Renal pelvis (tissue), 4 donors: ENCODE measurements around the gene UMODL1. TPM values are rescaled to one million over a fixed set of nuclear protein-coding genes. Genes with fewer than 3 reads are reported as not detected.

Experiments
- DNase-seq: peaks from one replicate; pipeline ENCODE4 v3.0.0-alpha.2; 2013
- polyA plus RNA-seq, 3 donors: library from polyadenylated mRNA; unstranded; fragments of 120-200 nt; gene quantifications; one replicate each; pipeline ENCODE4 v1.2.1, GENCODE V29; 2013; ENCODE audit not compliant: insufficient read length in 3 of 3

Gene UMODL1
- polyA plus RNA-seq, 3 donors = 0.06 to 0.21 (median 0.10) TPM

DNA sequence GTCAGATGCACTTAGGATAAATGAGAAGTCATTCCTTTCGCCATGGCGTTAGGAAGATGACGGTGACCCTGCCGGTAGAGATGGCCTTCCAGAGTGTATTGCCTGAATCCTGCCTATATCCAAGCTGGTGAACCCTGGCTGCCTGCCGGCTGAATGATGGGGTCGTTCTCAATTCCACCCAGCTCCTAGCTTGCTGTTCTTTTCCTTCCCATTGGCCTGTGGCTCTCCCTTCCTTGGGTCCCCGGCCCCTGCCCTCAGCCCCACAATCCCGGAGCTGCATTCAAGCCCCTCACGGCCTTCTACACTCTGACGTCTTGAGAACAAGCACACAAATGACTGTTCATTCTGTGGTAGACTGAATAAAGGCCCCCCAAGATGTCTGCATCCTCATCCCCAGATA is 32.7 kb upstream of the UMODL1 start:
- no peak for DNase-seq

DNA sequence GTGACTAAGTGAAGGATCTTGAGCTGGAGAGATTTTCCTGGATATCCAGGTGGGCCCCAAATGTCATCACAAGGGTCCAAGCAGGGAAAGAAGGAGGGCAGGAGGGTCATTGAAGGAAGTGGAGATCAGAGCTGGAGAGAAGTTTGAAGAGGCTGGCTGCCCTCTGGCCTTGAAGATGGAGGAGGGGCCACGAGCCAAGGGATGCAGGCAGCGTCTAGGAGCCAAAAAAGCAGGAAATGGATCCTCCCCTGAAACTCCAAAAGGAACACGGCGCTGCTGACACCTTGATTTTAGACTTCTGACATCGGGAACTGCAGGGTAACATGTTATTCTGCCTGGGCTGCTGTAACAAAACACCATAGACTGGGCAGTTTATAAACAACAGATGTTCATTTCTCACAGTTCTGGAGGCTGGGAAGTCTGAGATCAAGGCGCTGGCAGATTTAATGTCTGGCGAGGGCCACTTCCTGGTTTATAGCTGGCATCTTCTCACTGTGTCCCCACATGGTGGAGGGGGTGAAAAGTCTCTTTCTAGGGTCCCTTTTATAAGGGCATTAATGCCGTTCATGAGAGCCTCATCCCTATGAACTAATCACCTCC is 32.2 kb upstream of the UMODL1 start:
- no peak for DNase-seq

DNA sequence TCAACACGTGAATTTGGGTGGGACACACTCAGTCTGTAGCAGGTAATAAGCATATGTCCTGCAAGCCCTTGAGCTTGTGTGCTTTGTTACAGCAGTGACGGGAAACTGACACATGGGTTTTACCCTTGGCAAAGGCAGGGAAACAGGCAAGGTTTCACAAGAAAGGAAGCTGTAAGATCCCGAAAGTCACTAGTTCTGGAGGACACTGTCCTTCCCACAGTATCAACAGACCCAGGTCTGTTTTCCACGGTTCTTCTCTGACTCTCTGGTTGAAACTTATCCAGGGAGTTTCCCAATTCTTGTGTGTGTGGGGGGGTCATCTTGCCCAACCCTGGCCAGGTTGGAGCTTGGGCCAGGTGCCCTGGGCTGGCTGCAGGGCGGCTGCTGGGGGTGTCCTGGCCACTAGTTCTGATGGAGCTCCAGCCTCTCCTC is 31.6 kb upstream of the UMODL1 start:
- DNase-seq = no peak

DNA sequence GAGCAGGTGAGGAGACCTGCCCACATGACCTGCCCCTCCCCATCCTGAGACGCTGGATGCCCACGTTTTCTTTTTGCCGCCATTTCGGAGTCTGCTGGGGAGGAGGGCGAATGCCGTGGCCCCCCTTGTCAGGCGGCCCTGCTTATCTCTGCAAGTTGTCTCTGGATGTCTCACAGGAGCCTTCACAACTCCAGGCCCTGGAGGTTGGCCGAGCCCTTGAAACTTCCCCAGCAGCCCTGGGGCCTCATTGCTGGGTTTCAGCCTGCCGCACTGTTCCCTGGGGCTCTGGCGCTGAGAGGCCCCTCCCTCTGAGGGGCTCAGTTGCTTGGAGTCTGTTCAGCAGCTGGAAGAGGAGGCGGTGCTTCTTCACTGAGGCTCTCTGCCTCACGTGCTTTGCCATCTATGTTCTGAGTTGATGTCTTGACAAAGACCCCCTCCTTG is 31.2 kb upstream of the UMODL1 start:
- no peak for DNase-seq

DNA sequence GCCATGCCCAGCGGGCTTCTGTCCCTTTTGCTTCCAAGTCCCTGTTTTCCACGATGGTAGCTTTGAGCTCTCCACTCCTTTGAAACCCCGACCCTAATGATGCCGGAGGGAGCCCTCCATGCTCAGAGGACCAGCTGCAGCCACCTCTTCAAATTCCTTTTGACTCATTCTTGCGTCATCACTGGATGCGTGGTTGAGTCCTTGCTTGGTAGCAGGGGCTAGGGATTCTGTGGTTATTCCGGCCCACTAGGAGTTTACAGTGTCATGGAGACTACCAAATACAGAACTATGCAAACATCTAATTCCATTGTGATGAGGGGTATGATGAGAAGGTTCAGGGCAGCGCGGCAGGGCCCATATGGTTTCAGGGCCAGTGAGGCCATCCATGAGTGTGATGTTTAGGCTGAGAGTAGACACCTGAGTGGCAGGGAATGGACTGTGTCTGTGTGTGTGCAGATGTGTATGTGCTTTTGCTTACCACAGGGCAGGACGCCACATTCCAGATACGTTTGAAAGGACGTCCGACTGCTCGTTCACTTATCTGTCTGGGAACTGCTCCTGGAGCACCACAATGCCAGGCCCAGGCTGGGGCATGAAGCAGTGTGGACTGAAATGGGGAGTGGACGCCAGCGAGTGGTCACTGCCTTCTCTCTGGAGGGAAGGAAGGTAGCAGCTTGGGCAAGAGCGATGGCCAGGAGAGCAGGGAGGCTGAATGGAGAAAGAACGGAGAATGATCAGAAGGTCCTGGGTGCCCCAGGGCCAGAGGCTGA is 30.5 kb upstream of the UMODL1 start:
- no peak for DNase-seq

DNA sequence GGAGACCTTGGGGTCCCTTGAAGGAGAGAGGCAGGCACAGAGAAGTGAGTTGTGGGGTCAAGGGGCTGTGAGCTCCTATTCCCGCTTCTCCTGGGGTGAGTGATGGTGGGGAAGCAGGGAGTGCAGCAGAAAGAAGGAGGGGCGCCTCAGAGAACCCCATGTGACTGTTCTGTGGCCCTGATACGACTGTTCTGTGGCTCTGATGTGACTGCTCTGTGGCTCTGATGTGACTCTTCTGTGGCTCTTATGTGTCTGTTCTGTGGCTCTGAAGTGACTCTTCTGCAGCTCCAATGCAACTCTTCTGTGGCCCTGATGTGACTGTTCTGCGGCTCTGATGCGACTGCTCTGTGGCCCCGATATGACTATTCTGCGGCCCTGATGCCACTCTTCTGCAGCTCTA is 29.9 kb upstream of the UMODL1 start:
- DNase-seq = no peak

DNA sequence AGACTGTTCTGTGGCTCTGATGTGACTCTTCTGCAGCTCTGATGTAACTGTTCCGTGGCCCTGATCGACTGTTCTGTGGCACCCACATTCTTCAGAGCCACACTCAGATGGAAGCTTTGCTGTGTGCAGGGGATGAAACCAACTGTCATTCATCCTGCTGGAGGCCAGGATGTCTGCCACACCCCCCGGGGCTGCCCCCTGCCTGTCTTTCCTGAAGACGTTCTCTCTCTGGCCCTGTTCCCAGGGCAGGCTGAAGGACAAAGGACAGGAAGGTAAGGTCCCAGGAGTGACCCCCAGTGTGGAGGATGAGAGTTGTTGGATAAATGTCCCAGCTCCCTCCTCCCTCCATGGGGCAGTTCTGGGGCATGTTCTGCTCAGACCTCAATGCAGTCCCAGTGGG is 29.4 kb upstream of the UMODL1 start:
- no peak for DNase-seq

DNA sequence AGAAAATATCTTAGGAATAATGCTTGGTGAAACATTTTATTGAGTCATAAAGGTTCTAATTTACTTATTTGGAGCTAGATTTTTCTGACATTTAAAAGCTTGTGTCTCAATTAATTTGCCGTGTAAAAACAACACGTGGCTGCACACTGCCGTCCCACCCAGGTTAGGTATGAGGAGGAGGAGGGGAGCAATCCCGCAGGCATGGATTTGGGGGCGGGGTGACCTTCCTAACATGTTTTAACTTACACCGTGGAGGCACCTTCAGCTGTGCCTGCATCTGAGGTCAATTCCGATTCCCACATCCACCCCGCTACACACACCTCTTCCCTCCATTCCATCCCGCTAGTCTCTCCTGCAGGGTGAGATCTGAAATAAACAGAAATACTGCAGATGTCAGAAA is 28.5 kb upstream of the UMODL1 start:
- no peak for DNase-seq

DNA sequence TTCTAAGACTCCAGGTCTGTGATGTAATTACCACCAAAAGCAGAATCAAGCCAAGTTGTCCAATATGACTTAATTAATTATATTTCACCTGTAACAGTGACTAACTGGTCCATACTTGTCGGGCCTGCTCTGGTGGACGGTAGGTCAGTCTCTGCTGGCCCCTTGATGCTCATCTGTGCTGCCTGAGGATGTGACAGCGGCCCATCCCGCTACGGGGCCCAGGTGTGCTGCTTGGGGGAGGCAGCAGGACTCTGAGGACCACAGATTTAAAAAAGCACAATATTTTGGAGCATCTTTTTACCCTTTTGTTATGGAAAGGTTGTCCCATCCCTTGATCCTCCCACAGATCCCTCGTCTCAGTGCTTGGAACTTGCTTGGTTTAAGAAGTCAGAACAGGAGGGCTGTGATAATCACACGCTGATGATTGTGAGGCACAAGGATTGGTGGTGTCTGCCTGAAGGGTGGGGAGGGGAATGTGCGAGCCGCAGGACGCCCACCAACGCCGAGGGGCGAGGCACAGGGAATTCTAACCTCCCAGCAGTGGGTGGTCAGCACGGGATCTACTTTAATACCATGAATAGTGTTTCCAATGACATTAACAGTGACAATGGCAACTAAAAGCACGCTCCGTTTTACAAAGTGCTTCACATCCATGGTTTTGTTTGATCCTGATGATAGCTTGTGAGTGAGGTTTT is 27.8 kb upstream of the UMODL1 start:
- DNase-seq = no peak

DNA sequence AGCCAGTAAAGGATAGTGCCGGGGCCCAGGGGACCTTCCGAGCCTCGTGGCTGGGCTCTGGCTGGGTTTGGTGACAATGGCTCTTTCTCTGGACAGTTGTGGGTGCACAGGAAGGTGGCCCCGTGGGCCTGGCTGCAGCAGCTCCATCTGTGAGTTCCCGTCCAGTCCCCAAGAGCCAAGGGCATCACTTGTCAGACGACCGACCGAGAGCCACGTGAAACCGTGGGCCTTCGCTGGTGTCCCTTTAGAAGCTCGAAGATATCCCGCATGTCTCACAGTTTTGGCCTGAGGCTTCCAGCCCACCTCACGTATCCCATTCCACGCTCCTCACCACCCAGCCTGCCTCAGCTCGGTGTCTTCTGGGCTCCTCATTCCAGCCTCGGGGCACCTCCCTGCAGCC is 27.2 kb upstream of the UMODL1 start:
- DNase-seq = no peak

DNA sequence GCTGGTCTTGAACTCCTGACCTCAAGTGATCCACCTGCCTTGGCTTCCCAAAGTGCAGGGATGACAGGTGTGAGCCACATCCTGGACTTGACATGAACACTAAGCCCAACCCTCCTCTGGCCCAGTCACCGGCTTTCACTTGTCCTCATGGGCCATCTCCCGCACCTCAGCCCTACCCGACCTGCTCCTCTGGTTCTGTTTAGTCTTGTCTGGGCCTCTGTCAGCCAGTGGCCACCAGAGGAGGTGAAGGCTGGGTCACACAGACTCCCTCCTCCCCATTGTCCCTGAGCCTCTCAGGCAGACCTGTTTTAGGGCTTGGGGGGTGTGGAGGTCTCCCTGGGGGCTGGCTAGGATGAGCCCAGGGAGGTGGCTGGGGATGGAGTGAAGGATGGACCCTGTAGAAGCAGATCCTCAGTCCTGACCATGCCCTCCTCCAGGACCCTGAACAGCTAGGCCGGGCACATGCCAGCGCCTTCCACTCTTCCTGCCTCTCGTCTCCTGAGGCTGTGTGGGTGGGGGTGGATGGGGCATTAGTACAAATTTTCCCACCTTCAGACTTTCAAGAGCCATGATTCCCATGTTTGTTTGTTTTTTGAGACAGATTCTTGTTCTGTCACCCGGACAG is 26.1 kb upstream of the UMODL1 start:
- DNase-seq = no peak

DNA sequence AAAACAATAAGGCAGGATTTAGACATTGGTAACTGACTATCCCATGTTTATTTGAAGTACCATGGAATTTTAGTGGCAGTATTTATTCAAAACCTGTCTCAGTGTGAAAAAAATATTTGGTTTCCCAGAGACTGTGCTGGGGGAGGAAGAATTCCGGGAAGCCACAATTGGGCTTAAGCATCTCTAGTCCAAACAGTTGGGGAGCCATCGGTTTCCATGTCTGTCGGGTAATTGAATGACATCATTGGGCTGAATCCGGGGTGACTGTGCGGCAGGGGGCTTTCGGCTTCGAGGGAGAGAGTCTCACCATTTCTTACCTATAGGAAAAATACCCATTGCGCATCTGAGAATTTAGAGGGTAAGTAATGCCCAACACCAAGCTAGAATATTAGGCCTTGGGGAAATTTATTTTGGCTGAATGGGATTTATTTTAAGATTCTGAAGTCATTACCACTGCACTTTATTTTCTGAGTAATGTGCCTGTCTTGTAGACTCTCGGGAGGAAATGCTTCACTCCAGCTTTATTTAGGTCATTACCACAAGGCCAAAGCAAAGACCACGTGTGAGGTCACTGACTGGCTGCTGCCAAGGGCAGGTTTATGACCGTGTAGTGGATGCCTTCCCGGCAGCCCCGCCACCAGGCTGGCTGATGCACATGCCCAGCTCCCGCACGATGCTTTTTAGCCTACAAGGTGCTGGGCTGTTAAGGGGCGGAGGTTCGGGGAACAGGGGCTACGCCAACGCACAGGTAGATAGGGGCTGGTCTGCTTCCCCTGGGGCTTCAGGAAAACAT is 23.1 kb upstream of the UMODL1 start:
- no peak for DNase-seq

DNA sequence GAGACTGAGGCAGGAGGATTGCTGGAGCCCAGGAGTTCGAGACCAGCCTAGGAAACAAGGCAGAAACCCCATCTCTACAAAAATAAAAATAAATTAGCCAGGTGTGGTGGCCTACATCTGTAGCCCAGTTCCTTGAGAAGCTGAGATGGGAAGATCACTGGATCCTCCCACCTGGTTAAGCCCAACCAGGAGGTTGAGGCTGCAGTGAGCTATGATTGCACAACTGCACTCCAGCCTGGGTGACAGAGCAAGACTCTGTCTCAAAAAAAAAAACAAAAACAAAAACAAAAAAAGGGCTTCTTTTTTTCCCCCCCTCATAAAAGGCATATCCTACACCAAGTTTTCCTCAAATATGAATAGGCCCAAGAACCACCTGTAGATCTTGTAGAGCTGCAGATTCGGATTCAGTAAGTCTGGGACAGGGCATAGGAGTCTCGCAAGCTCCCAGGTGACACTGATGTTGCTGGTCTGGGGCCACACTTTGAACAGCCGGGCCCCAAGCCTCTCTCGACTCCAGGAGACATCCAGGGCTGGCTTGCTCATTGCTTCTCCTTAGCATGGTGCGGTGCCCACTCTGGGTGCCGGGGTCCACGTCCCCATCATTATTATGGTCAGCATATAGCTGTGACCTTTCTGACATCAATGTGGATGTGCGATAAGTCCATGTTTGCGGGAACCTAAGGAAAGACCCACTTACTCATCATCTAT is 22.1 kb upstream of the UMODL1 start:
- DNase-seq = no peak

DNA sequence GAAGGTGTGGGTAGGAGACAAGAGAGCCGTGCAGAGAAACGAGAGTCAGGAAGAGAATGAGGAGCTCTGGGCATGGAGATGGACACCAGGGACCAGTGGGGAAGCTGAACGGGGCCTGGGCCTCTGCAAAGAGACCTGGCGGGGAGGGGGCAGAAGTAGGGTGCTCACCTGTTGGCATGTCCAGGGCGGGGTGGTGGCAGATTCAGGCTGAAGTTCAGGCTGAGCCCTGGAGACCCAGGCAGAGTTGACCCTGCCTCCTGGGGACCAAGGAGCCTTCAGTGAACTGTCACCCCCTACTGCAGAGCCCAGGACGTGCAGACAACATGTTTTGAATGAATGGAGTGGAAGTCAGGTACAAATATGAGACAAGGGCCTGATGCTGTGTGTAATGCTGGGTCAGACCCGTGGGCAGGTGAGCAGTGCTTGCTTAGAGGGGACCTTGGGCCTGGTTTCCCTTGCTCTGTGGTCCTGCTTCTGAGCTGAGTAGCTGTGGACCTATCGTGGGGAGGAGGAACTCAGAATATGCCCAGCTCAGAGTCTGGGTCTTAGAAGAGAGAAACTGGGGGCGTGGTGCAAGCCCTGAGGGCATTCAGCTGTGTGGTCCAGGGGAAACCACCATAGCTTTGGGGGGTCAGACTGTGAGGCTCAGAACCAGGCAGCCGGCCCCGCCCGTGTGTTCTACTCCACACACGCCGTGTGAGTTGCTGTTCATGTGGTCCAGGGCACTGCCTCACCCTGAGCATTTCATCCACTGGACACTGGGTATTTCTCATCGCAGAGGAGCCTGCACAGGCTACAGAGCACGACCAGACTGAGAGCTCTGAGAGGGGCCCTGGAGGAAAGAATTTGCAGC is 21.3 kb upstream of the UMODL1 start:
- DNase-seq = no peak

DNA sequence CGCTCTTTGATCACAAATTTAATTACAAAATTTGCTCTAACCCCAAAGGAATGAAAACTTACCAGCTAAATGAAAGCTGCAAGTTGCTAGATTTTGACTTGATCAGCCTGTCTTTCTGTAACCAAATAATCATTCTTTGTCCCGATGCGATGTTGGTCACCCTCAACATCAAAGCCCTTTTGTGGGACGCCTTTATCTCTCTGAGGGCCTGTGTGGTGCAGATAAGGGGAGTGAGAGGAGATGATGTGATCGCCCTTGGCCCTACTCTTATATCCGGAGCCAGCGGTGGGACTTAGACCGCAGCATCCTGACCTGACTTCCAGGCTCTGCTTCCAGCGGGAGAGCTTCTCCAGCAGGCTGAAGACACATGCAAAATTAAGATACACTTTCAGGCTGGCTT is 19.3 kb upstream of the UMODL1 start:
- DNase-seq = no peak

DNA sequence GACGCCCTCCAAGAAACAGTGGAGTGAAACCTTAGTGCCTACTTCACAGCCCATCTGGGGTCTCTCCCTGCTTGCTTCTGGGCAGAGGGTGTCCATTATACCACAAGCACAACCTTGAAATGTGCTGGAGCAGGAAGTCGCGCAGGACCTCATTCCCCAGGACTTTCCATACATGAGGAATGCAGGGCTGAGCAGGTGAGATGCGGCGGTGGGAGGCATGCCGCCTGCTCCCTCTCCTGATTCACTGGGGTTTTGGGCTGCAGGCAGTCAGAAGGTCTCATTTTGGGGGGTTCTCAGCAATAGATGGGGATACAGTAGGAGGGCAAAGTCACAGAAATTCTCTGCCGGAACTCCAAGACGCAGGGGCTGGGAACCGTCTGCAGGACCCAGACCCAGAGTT is 15.7 kb upstream of the UMODL1 start:
- no peak for DNase-seq

DNA sequence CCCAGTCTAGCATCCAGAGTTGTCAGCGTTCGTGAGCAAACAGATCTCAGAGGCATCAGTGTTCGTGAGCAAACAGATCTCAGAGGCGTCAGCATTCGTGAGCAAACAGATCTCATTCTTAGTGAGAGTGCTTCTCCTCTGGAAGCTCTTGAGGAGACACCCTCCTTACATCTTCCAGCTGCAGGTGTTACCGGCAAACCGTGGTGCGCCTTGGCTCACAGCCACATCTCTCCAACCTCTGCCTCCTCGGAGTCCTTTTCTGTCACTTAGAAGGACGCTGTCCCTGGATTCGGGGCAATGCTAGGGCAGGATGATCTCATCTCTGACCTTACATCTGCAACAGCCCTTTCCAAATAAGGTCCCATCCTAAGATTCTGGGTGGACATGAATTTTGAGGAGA is 14.6 kb upstream of the UMODL1 start:
- DNase-seq = no peak

DNA sequence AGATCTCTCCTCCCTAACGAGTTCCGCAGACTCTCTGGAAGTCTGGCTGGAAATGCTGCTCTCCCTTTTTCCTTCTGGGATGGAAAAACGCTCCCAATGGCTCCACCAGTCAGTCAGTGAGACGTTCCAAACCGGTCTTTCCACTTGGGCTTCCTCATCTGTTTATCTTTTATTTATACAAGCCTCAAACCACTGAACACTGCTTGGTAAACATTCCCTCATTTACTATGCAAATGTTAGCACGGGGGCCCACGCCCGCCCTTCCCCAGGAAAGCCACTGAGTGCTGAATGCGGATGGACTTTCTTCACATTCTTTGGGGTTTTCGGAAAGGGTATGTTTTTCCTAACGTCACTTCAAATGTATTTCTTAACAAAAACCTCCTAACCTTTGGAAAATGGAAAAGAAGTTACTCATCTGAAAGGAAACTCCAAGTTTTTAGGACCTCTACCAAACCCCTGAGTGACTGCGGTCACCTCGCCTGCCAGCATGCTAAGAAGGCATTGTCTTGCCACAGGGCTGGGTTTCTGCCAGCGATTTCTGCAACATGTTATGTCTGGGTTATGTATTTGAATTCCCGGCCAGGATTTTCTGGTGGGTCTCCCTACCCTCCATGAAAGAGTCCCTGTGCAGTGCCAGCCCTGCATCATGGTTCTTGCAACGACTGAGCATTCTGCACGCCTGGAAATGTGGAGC is 14.0 kb upstream of the UMODL1 start:
- DNase-seq = no peak

DNA sequence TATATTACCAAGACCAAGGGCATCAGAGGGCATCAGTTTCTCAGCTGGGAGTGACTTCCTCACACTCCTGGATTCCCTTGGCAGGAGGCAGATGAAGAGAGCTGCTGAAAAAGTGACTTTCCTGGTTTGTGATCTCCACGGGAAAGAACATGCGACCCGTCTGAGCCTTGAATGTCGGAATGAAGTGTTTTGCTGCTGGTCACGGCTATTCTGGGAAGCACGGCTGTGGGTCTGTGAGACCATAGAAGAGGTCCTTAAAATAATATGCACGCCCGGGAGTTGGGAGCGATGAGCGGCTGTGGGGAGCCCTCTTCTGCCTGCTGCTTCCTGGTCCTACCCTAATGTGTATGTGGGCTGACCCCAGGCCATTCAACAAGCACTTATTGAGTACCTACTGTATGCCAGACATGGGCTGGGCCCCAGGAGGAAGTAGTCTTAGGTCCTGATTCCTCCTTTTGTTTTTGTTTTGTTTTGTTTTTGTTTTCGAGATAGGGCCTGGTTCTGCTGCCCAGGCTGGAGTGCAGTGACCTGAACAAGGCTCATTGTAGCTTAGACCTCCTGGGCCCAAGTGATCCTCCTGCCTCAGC is 13.2 kb upstream of the UMODL1 start:
- no peak for DNase-seq
